Transverse colon (tissue), 4 donors: ENCODE results near the gene PANK4. TPM values are rescaled to one million over a fixed set of nuclear protein-coding genes. Genes with fewer than 3 reads are reported as not detected.

Experiments used
- DNase-seq: peaks from one replicate; pipeline ENCODE4 v3.0.0-alpha.2; 2019
- H3K27ac ChIP-seq, 4 donors: fragments of 200-600 bp; sonication (generic); 2 replicates each; pipeline ENCODE4 v1.5.1; 2016 to 2018; ENCODE audit warnings: inconsistent platforms in 4 of 4
- H3K27me3 ChIP-seq: fragments of 200-600 bp; sonication (generic); 2 replicates; pipeline ENCODE4 v1.5.1; 2017; ENCODE audit warnings: inconsistent platforms
- H3K36me3 ChIP-seq, 4 donors: fragments of 200-600 bp; sonication (generic); 2 replicates each; pipeline ENCODE4 v1.5.1; 2017 to 2019; ENCODE audit warnings: inconsistent platforms in 4 of 4
- H3K4me1 ChIP-seq, 4 donors: fragments of 200-600 bp; sonication (generic); 2 replicates each; pipeline ENCODE4 v1.5.1; 2017 to 2020; ENCODE audit warnings: inconsistent platforms in 4 of 4
- H3K4me3 ChIP-seq, 4 donors: fragments of 200-600 bp; sonication (generic); 1 replicate in 1 of 4; 2 replicates in 3 of 4; pipeline versions ENCODE4 v1.5.1 to v1.6.1; 2017 to 2019; ENCODE audit warnings: inconsistent platforms in 4 of 4
- H3K9me3 ChIP-seq, 2 donors: fragments of 200-600 bp; sonication (generic); 2 replicates each; pipeline ENCODE4 v1.5.1; 2017 to 2019; ENCODE audit warnings: inconsistent platforms in 2 of 2
- EP300 ChIP-seq: sonication (generic); formaldehyde crosslinking; IDR thresholded peaks from one replicate; pipeline ENCODE4 v1.6.1; 2017; ENCODE audit warnings: antibody characterized with exemption, low read depth
- POLR2A ChIP-seq: fragments of 450-650 bp; IDR thresholded peaks from one replicate; pipeline ENCODE4 v1.6.1; 2016; ENCODE audit warnings: antibody characterized with exemption, mild to moderate bottlenecking, moderate library complexity
- POLR2AphosphoS5 ChIP-seq, 3 donors: sonication (generic); formaldehyde crosslinking; IDR thresholded peaks; one replicate each; pipeline ENCODE4 v1.6.1; 2016; ENCODE audit warnings: antibody characterized with exemption in 3 of 3
- WGBS, 2 donors: methylation state at CpG; one replicate each; pipeline ENCODE4 v1.1.5; 2018; ENCODE audit warnings: low coverage in 1 of 2; 5-methylcytosine and 5-hydroxymethylcytosine counted together
- in situ Hi-C, 4 donors: fragments of 200-750 bp; cut with MboI; loops; one replicate each; pipeline versions ENCODE4 v1.15.0 to v1.15.1; 2017; ENCODE audit warnings: low sequenced_read_pairs in 3 of 4, low pct_ligation_motif_present in 1 of 4, low pct_unique_long_range_greater_than_20kb in 1 of 4
- intact Hi-C: fragments of 100-400 bp; cut with DNase I; formaldehyde crosslinking; loops from one replicate; pipeline ENCODE4 v1.15.1; 2023; ENCODE audit warnings: low total_unique reads
- total RNA-seq, 4 donors: library from RNA; depleted of rRNA; stranded (reverse); fragments of >200 nt; gene quantifications; one replicate each; pipeline ENCODE4 v1.1.0, GENCODE V29; 2016
- TF ChIP-seq, protein P1 (sequence below), 5 experiments: fragments of 200-600 bp in 3 of 5; fragments of 450-650 bp in 2 of 5; sonication (generic) in 3 of 5; IDR thresholded peaks; 1 replicate in 2 of 5; 2 replicates in 3 of 5; pipeline ENCODE4 v1.5.1; 2016 to 2017; ENCODE audit warnings: antibody characterized with exemption in 5 of 5, inconsistent platforms in 3 of 5, mild to moderate bottlenecking in 2 of 5, moderate library complexity in 1 of 5

PANK4 gene
- total RNA-seq, 4 donors from 2014 or later, result 41.1 to 58.3 (median 47.3) TPM

- TF ChIP-seq POLR2AphosphoS5 (IDR thresholded peaks at IDR 0.05) (no peak), POLR2A (no peak), EP300 (no peak)
- TF ChIP-seq, protein P1, sequence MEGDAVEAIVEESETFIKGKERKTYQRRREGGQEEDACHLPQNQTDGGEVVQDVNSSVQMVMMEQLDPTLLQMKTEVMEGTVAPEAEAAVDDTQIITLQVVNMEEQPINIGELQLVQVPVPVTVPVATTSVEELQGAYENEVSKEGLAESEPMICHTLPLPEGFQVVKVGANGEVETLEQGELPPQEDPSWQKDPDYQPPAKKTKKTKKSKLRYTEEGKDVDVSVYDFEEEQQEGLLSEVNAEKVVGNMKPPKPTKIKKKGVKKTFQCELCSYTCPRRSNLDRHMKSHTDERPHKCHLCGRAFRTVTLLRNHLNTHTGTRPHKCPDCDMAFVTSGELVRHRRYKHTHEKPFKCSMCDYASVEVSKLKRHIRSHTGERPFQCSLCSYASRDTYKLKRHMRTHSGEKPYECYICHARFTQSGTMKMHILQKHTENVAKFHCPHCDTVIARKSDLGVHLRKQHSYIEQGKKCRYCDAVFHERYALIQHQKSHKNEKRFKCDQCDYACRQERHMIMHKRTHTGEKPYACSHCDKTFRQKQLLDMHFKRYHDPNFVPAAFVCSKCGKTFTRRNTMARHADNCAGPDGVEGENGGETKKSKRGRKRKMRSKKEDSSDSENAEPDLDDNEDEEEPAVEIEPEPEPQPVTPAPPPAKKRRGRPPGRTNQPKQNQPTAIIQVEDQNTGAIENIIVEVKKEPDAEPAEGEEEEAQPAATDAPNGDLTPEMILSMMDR (IDR thresholded peaks at IDR 0.05), result no peak
- peak; percentile 49 for DNase-seq
- peak overlapping the region; percentile 73 to 78 (median 77) for H3K27ac ChIP-seq
- no peaks in the 10 kb centered on the region for H3K9me3 ChIP-seq
- H3K27me3 ChIP-seq, result peaks cover 23% of the 10 kb centered on the region
- 42% methylated on average over 18 of the region's 20 CpGs; no CpG with 5 or more reads in 1 of the 2 donors for WGBS, 2 donors
- in situ Hi-C loops (loop anchor here in 1 of 4 donors (25.0 kb wide), 1 partner anchor 340 kb away; the partner anchor contains the start of gene FAAP20), intact Hi-C loops (no loop called here)
- H3K4me1 ChIP-seq, result peaks cover 44 to 68% (median 58%) of the 10 kb centered on the region in 4 donors
- H3K36me3 ChIP-seq, result no peaks in the 10 kb centered on the region
- peak overlapping the region in 3 of 4 donors; percentile 89 to 94 (median 91) for H3K4me3 ChIP-seq
Observed at GRCh38 chr1:2526824-2527555, 594 bp upstream of the PANK4 start.

DNA sequence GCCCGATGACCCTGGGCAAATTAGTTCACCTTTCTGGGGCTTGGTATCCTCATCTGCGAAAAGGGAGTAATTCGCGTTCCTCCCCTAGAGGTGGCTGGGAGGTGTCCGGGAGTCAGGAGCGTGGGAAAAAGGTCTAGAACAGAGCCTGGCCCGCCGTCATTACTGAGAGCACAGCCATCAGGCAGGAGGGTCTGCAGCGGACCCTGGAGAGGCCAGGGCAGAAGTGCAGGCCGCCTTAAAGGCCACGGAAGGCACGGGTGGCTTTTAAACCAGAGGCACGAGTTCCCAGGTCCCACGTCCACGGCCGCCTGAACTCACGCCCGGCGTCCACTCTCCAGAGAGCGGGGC, 850 bp downstream of the PANK4 start:
- H3K27ac ChIP-seq, result peak overlapping the region; percentile 73 to 86 (median 78)
- peaks cover 37 to 59% (median 49%) of the 10 kb centered on the region in 4 donors for H3K4me1 ChIP-seq
- intact Hi-C loops, result no loop called here
- TF ChIP-seq EP300 (no peak), POLR2A (no peak), POLR2AphosphoS5 (IDR thresholded peaks at IDR 0.05) (no peak)
- TF ChIP-seq, protein P1 (IDR thresholded peaks at IDR 0.05), result no peak
- H3K27me3 ChIP-seq, result peaks cover 9% of the 10 kb centered on the region
- 2% methylated on average over 20 of the region's 20 CpGs; no CpG with 5 or more reads in 1 of the 2 donors for WGBS, 2 donors
- peaks cover 0 to 11% (median 5%) of the 10 kb centered on the region in 4 donors for H3K36me3 ChIP-seq
- DNase-seq, result no peak
- in situ Hi-C loops, result loop anchor here in 1 of 4 donors (25.0 kb wide), 1 partner anchor 338 kb away; the partner anchor contains the start of gene FAAP20
- no peaks in the 10 kb centered on the region for H3K9me3 ChIP-seq
- H3K4me3 ChIP-seq, result peak overlapping the region; percentile 64 to 94 (median 90)

- intact Hi-C loops, result loop anchor here (1.0 kb wide), 1 partner anchor 111 kb away; no protein-coding TSS in a partner anchor
- peak overlapping the region in 1 of 4 donors; percentile 12 for H3K4me3 ChIP-seq
Observed at GRCh38 chr1:2523891-2524609, 2.3 kb downstream of the PANK4 start.

More at GRCh38 chr1:2523891-2524609, 2.3 kb downstream of the PANK4 start:
- 77% methylated on average over 10 of the region's 10 CpGs; no CpG with 5 or more reads in 1 of the 2 donors for WGBS, 2 donors
- Histone ChIP-seq H3K27ac (no peak overlapping the region), H3K27me3 (no peaks in the 10 kb centered on the region), H3K4me1 (peaks cover 29 to 48% (median 38%) of the 10 kb centered on the region in 4 donors), H3K36me3 (peaks cover 0 to 26% (median 13%) of the 10 kb centered on the region in 4 donors), H3K9me3 (no peaks in the 10 kb centered on the region)
- TF ChIP-seq POLR2AphosphoS5 (IDR thresholded peaks at IDR 0.05), result no peak
- TF ChIP-seq EP300, result no peak
- no peak for TF ChIP-seq POLR2A
- TF ChIP-seq, protein P1 (IDR thresholded peaks at IDR 0.05), result no peak
- DNase-seq, result peak; percentile 35
- in situ Hi-C loops, result no loop called here
